HG02623 (cell line): ENCODE results near the gene ILKAP.

Experiments used
- ATAC-seq: cut with Tn5 transposase; IDR thresholded peaks from one replicate; pipeline ENCODE4 v1.9.1; 2021; ENCODE audit warnings: moderate library complexity; ENCODE audit not compliant: unreplicated experiment

The ILKAP gene

DNA sequence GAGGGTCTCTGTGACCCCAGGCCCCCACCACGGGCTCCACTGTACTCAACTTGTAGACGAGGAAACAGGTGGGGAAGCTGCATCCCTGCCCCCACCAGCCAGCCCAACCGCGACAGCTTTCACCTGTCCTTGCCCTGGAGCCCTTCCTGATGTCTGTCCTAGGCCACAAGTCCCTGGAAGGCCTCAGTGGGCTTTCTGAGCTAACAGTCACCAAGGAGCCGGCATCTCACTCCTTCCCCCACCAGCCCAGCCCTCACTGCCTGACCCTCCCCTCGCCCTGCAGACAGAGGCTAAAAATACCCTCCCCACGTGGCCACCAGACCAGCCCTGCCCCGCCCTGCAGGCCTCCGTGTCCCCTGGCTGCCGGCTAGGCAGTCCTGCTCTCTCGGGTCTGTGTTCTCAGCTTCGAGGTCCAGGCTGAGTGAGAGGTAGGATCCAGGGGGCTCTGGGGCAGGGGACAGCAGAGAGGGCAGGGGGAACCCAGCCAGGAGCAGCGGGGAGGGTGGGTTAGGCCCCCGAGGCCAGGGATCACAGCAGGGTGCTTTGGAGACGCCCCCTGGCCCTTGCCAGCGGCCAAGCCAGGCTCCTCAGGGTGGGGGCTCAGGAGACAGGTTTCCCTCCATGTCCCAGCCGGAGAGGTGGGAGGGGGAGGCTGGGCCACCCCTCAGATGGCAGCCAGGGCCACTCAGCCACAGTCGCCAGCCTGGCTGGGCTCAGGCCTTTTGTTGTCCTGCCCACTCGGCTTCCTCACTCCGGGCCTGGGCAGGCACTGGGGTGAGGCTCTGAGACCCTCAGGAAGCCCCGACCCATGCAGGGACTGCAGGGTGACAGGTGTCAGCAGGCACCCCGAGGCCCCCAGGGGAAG, 64.9 kb downstream of the ILKAP start, which contains the start of gene KLHL30:
Gene KLHL30 (plus strand): TSS at position 338 of the 865 bp plus-strand sequence. CDS start 2,087 bp downstream, outside the sequence.
- no peak for ATAC-seq

DNA sequence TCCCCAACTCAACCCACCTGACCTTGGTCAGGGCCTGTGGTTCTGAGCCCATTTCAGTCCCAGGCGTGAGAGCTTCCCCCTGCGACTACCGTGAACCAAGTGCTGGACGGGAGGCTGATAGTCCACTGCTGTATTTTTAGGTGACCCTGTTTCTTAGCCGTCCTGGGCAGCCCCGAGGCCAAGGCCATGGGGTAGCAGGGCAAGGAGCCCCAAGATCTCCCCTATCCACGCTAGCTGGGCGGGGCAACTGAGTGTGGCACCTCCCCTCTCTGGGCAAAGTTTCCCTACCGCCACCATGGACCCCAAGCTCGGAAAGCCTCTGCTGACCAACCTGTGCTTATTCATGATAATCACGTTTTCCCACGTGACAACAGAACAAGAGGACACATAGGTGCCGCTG, 65.6 kb downstream of the ILKAP start:
- ATAC-seq = no peak

- ATAC-seq = no peak
Measured at GRCh38 chr2:238136820-238137537, 66.5 kb downstream of the ILKAP start.

- ATAC-seq = no peak
Measured at GRCh38 chr2:238135601-238136150, 67.8 kb downstream of the ILKAP start.

DNA sequence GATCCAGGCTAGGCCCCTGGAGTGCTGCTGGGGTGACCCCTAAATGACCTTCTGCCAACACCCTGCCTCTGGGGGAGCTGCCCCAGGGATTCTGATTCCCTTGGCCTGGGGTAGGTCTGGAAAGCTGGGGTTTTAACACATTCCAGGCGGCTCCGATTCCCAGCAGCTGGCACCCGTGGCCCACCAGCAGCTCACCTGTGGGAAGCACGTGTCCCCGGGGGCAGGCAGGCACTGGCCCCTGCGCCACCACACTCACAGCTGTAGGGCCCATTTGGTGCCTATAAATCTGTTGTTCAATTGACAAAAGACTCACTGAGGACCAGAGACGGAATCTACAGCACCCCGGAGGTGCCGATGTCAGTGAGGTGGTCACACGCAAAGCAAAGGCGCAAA, 69.1 kb downstream of the ILKAP start:
- no peak for ATAC-seq

- ATAC-seq = no peak
Measured at GRCh38 chr2:238133499-238134392, 69.7 kb downstream of the ILKAP start.

- ATAC-seq = no peak
Measured at GRCh38 chr2:238132463-238133450, 70.7 kb downstream of the ILKAP start.

DNA sequence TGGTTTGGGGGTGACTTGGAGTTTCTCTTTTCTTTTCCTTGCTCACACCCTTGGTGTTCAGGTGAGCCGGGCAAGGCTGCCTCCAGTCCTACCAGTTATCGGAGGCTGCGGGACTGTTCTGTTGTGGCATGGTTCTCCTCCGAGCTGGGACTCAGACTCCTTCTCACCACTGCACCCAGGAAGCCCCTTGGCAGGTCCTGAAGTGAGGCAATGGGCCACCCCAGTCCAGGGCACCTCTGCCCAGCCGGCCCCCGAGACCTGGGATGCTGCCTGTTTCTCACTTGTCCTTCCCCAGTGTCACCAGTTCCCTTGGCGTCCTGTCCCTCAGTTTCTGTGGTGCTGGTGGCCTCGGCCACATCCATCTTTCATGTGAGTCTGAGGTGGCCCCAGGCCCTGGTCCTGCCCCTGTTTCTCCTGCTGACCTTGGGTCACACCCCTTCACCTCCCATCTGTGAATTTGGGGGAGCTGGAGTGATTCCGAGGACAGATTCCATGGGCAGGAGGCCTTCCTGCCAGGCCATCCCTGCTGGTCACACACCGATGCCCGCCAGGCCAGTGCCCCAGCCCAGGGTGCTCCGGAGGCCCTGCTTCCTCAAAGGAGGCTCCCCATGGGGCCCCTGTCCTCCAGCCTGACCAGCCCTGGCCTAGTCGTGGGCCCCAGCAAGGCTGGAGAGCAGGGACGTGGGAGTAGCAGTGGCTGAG, 71.6 kb downstream of the ILKAP start:
- no peak for ATAC-seq

- no peak for ATAC-seq
Measured at GRCh38 chr2:238130696-238131628, 72.5 kb downstream of the ILKAP start.

DNA sequence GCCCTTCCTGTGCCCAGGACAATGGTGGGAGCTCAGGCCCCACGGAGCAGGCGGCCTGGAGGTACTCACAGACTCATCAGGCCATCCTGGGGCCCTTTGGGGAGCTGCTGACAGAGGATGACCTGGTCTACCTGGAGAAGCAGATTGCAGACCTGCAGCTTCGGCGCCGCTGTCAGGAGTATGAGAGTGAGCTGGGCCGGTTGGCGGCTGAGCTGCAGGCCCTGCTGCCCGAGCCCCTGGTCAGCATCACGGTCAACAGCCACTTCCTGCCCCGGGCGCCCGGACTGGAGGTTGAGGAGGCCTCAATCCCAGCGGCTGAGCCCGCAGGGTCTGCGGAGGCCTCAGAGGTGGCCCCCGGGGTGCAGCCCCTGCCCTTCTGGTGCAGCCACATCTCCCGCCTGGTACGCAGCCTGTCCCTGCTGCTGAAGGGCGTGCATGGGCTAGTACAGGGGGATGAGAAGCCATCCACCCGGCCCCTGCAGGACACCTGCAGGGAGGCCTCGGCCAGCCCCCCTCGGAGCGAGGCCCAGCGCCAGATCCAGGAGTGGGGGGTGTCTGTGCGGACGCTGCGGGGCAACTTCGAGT, 73.3 kb downstream of the ILKAP start:
- no peak for ATAC-seq

GRCh38 chr2:238129166-238130010, 74.1 kb downstream of the ILKAP start:
- ATAC-seq = no peak

- no peak for ATAC-seq
Measured at GRCh38 chr2:238128534-238129001, 74.9 kb downstream of the ILKAP start.

DNA sequence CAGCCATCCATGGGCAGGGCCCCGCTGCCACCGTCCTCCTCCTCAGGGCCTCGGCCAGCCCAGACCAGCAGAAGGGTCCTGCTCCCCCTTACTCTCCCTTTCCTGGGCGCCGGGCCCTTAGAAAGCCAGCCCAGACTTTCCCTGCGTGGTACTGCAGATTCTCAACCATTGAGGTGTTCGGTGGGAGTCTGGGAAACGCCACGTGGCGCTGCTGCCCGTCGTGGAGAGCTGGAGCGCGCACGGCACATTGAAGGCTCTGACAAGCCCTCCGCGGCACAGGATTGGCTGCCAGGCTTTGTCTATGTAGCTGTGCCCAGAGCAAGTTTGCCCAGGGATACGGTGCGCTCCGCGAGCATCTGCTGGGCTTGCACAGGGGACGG, 75.4 kb downstream of the ILKAP start:
- ATAC-seq = no peak

DNA sequence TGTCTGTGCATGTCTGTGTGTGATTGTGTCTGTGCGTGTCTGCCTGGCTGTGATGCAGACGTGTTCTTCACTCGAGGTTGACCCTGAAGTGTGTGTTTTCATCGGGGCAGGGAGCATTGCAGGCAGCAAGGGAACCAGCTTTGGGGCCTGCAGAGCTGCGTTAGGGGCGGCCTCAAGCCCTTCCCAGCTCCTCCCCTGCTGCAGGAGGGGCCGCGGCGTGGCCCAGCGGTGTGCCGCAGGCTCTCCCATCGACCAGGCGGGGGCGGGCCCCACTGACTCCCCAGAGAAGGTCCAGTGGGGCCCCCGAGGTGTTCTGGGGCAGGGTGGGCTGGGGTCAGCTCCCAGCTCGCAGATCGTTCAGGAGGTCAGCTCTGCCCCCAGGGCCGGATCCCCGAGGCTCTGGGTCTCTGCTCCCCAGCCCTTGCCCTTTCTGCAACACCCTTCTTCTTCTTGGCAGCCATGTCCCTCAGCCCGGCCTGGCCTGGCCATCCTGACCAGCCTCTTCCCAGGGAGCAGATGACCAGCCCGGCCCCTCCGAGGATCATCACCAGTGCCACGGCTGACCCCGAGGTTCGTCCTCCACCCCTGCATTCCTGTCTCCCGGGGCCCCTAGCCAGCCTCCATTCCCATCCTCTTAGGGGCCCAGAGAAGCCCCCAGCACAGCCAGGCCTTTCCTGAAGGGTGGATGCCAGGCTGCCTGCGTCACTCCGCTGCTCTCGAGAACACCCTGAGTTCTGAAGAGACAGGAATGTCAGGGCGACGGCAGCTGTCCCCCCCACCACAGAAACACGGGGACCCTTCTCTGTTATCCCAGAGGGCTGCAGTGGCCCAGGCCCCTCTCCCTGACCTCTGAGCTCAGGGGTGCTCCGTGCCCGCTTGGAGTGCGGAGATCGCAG, 76.1 kb downstream of the ILKAP start:
- no peak for ATAC-seq

DNA sequence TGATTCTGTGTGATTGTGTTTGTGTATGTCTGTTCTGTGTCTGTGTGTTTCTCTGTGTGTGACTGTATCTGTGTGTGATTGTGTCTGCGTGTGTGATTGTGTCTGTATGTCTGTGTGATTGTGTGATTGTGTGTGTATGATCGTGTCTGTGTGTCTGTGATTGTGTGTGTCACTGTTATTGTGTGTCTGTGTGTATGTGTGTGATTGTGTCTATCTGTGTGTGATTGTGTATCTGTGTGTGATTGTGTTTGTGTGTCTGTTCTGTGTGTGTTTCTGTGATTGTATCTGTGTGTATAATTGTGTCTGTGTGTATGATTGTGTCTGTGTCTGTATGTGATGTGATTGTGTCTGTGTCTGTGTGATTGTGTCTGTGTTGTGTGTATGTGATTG, 76.7 kb downstream of the ILKAP start:
- no peak for ATAC-seq

DNA sequence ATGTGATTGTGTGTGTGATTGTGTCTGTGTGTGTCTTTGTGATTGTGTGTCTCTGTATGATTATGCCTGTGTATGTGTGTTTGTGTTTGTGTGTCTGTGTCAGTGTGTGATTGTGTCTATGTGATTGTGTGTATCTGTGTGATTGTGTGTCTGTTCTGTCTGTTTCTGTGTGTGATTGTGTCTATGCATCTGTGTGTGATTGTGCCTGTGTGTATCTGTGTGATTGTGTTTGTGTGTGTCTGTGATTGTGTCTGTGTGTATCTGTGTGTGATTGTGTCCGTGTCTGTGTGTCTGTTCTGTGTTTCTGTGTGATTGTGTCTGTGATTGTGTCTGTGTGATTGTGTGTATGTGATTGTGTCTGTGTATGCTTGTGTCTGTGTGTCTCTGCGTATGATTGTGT, 77.2 kb downstream of the ILKAP start:
- ATAC-seq = no peak
